Measurements from ENCODE around the gene FKBP4. TPM values are rescaled to one million over a fixed set of nuclear protein-coding genes. Genes with fewer than 3 reads are reported as not detected.
A peak's percentile ranks its signal among the peaks of the same experiment; 100 is the strongest.

FKBP4 gene
- total and polyA plus RNA-seq, 9 of the 15 experiments (the other 6 are each of a cell fraction or from before 2014, with no cell fraction given) = 16.3 to 154 (median 90.1) TPM

DNA sequence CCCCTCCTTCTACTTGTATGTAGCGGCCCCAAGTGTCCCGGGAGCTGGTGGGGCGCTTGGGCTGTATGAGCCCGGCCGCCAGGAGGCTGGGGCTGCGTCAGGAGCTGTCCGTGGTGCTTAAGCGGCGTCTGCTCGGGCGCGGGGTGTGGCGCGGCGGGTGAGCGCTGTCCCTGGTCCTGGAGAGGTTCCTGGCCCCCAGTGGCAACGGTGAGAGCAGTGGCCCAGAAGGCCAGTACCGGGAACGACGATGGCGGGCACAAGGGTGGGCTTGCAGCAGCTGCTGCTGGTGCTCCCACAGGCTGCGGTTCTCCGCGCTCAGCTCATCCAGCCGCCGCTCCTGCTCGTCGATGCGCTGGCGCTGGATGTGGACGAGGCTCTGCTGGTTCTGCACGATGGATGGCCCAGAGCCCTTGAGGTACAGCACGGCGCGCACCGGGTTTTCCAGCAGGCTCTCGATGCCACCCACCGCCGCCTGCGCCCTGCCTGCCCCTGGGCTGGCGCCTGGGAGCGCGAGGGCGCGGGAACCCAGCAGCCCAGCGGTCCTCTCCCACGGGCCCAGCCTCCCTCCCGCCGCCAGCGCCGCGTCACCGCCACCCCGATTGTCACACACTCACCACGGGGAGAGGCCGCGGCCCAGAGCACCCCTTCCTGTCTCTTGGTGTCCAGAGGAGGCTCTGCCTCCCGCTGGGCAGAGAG is 41.9 kb upstream of the FKBP4 start (continued):
- TF ChIP-seq, protein P1, sequence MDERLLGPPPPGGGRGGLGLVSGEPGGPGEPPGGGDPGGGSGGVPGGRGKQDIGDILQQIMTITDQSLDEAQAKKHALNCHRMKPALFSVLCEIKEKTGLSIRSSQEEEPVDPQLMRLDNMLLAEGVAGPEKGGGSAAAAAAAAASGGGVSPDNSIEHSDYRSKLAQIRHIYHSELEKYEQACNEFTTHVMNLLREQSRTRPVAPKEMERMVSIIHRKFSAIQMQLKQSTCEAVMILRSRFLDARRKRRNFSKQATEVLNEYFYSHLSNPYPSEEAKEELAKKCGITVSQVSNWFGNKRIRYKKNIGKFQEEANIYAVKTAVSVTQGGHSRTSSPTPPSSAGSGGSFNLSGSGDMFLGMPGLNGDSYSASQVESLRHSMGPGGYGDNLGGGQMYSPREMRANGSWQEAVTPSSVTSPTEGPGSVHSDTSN (CRISPR knock-in tag; IDR thresholded peaks at IDR 0.05; ENCODE audit: low read depth) = peak; percentile 58
- TF ChIP-seq, protein P1 (tag; conservative IDR thresholded peaks at IDR 0.05; ENCODE audit: low read depth) = no peak
- TF ChIP-seq SAFB2 (IDR thresholded peaks at IDR 0.05; ENCODE audit: borderline replicate concordance, low read depth, low read length, severe bottlenecking) (no peak), SNIP1 (IDR thresholded peaks at IDR 0.05; ENCODE audit: low read depth) (no peak), CLOCK (CRISPR knock-in tag; IDR thresholded peaks at IDR 0.05; ENCODE audit: borderline replicate concordance) (no peak), TAF1 (IDR thresholded peaks at IDR 0.05; ENCODE audit: control insufficient read depth, extremely low read depth, insufficient read depth, low read length, severe bottlenecking) (no peak), IRF2 (CRISPR knock-in tag; IDR thresholded peaks at IDR 0.05) (peak; percentile 96), NCOA1 (IDR thresholded peaks at IDR 0.05; ENCODE audit: low read depth) (peak; percentile 97), TAF7 (tag; IDR thresholded peaks at IDR 0.05) (no peak), FOXA3 (CRISPR knock-in tag; conservative IDR thresholded peaks at IDR 0.05 in 1 of 2, IDR thresholded peaks at IDR 0.05 in 1 of 2) (peak in 1 of 2 experiments; percentile 72; a peak in 1 of 4 replicates), RB1 (IDR thresholded peaks at IDR 0.05; ENCODE audit: low read depth) (peak; percentile 65; the same call in 1 of the 2 replicates), GTF2F1 (IDR thresholded peaks at IDR 0.05; ENCODE audit: low read depth, low read length) (no peak), TEAD2 (tag; IDR thresholded peaks at IDR 0.05) (no peak)
- TF ChIP-seq, protein P2, sequence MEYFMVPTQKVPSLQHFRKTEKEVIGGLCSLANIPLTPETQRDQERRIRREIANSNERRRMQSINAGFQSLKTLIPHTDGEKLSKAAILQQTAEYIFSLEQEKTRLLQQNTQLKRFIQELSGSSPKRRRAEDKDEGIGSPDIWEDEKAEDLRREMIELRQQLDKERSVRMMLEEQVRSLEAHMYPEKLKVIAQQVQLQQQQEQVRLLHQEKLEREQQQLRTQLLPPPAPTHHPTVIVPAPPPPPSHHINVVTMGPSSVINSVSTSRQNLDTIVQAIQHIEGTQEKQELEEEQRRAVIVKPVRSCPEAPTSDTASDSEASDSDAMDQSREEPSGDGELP (CRISPR knock-in tag; IDR thresholded peaks at IDR 0.05; ENCODE audit: borderline replicate concordance) = peak; percentile 90
- TF ChIP-seq, protein P3, sequence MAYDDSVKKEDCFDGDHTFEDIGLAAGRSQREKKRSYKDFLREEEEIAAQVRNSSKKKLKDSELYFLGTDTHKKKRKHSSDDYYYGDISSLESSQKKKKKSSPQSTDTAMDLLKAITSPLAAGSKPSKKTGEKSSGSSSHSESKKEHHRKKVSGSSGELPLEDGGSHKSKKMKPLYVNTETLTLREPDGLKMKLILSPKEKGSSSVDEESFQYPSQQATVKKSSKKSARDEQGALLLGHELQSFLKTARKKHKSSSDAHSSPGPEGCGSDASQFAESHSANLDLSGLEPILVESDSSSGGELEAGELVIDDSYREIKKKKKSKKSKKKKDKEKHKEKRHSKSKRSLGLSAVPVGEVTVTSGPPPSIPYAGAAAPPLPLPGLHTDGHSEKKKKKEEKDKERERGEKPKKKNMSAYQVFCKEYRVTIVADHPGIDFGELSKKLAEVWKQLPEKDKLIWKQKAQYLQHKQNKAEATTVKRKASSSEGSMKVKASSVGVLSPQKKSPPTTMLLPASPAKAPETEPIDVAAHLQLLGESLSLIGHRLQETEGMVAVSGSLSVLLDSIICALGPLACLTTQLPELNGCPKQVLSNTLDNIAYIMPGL (CRISPR knock-in tag; IDR thresholded peaks at IDR 0.05) = peak; percentile 84; the same call in 1 of the 2 replicates
- TF ChIP-seq, protein P4, sequence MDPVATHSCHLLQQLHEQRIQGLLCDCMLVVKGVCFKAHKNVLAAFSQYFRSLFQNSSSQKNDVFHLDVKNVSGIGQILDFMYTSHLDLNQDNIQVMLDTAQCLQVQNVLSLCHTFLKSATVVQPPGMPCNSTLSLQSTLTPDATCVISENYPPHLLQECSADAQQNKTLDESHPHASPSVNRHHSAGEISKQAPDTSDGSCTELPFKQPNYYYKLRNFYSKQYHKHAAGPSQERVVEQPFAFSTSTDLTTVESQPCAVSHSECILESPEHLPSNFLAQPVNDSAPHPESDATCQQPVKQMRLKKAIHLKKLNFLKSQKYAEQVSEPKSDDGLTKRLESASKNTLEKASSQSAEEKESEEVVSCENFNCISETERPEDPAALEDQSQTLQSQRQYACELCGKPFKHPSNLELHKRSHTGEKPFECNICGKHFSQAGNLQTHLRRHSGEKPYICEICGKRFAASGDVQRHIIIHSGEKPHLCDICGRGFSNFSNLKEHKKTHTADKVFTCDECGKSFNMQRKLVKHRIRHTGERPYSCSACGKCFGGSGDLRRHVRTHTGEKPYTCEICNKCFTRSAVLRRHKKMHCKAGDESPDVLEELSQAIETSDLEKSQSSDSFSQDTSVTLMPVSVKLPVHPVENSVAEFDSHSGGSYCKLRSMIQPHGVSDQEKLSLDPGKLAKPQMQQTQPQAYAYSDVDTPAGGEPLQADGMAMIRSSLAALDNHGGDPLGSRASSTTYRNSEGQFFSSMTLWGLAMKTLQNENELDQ (CRISPR knock-in tag; IDR thresholded peaks at IDR 0.05; ENCODE audit: borderline replicate concordance) = peak; percentile 98
